AG20443 (cell line): ENCODE measurements around the gene TNIP2.
"Not testable (repeated sequence)": the region's sequence is repeated elsewhere in the genome, so short reads cannot be mapped to it uniquely, and the experiment has no call there.

Experiments
- DNase-seq: peaks from one replicate; pipeline ENCODE4 v3.0.0; 2012; ENCODE audit warnings: low spot score, mixed read lengths

Gene TNIP2

DNA sequence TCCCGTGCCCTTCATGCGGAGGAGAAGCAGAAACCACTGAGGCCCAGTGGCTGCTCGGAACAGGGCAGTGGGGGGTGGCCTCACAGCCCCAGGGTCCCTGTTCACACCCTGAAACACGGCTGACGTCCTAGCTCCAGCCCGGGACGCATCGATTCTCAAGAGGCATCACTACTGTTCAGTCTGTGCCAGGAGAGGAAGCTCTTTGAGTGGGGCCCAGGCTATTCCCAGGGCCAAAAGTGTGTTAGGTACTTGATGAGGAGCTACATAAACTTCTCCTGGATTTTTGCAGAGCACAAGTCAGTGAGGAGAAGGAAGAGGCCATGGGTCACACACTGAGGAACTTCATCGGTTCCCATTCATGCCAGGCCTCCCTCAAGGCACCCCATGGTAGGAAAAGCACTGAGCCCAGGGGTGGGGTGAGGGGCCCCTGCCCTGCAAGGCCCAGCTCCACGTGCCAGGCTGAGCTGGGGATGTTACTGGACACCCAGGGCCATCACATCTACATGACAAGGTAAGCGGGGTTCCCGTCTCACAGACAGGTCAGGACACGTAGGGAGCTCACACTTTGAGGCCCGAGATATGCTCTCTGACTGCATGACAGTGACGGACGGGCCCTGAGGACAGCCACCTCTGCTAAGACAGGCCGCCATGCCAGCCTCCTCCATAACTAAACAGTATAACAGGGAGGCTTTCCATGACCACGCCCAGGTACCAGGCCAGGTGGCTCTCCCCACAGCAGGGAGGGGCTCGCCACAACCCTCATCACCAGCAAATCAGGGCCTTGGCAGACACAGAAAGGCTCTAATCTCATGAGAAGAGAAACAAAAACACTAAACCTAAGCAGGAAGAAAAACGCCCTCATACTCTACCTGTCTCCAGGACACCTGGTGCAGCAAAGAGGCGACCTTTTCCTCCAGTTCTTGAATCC, 12.4 kb downstream of the TNIP2 start:
- DNase-seq, result peak; percentile 2

- no peak for DNase-seq
Measured at GRCh38 chr4:2742823-2743517, 13.2 kb downstream of the TNIP2 start.

DNA sequence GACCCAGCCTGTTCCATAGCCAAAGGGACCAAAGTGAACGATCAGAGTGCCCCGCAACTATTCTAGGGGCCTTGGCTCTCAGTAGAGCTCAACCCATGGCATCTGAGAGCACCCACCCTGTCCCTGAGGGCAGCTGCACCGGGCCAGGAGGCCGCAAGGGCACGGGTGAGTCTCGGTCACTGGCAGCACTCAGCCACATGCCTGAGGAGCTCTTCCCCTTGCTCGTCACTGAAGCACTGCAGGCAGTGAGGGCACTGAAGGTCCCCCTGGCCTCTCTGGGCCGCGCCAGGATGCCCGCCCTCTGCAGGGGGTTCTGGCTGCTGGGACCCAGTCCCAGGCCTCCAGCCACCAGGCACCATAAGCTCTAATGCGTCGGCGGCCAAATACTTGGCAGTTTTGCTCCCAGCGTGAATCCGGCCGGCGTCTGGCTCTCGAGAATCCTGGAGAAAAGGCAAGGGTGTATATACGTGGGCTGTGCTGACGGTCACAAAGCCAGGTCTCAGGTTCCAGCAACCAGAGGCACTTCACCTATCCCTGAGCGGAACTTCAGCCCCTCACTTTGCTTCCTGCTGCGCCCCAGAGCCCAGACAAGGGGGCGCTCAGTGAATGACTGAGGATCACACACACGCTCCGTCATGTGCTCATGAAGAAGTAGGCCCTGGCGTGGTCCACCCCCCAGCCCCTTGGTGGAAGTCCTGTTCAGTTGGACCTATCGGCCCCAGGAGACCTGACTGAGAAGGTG, 13.9 kb downstream of the TNIP2 start:
- no peak for DNase-seq

GRCh38 chr4:2741626-2742025, 14.5 kb downstream of the TNIP2 start:
- no peak for DNase-seq

- DNase-seq, result not testable (repeated sequence)
Measured at GRCh38 chr4:2738296-2738695, 17.8 kb downstream of the TNIP2 start.

DNA sequence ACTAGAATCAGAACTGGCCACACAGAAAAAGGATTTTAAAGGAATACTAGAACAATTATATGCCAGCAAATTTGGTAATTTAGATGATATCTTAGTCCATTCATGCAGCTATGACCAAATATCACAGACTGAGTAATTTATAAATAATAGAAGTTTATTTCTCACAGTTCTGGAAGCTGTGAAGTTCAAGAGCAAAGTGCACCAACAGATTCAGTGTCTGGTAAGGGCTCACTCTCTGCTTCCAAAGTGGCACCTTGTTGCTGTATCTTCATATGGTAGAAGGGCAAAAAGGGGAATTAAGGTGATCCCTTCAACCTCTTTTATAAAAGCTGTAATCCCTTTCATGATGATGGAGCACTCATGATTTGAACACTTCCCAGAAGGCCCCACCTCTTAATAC, 20.3 kb downstream of the TNIP2 start:
- no peak for DNase-seq

- DNase-seq, result no peak
Measured at GRCh38 chr4:2734612-2735011, 21.5 kb downstream of the TNIP2 start.

GRCh38 chr4:2733844-2734574, 22.1 kb downstream of the TNIP2 start:
- DNase-seq, result no peak

GRCh38 chr4:2733001-2733843, 22.9 kb downstream of the TNIP2 start:
- DNase-seq, result no peak

- DNase-seq, result no peak
Measured at GRCh38 chr4:2732526-2732925, 23.6 kb downstream of the TNIP2 start.

GRCh38 chr4:2731907-2732317, 24.2 kb downstream of the TNIP2 start:
- DNase-seq, result no peak

DNA sequence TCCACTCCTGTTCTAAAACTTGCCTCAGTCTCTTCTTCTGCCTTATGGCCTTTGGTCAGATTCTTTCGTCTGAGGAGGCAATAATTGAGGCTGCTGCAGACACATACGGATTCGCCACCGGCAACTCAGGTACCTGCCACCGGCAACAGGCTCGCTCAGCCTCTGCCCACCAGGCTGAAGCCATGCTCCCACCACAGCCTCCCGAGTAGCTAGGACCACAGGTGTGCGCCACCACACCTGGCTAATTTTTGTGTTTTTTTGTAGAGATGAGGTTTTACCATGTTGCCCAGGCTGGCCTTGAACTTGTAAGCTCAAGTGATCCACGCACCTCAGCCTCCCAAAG, 26.6 kb downstream of the TNIP2 start:
- no peak for DNase-seq

DNA sequence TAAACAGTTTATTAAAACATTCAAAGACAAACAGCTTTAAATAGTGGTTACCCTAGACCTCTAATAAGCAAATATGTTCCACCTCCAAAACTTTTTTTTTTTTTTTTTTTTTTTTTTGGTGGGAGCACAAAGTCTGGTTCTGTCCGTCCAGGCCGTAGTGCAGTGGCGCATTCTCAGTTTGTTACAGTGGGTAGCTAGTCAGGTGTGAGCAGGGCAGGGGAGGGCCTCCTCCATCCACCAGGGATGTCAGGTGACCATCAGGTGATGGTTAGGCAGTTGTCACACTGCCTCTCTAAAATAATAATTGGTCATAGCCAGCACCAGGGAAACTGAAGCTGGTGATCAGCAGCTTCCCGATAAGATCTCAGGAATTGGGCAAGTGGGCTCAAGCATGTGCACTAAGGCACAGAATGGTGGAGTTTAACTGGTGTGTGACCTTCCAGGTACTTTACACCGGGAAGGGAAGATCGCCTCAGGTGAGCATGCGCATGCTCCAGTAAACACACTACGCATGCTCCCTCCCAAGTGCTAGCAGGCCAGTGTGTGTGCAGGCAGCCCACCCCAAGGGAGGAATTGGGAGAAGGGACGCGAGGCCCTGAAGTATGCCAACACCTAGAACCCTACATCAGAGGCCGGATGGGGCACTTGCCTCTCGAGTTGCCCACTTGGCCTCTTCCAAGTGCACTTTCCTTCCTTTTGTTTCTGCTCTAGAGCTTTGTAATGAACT, 27.2 kb downstream of the TNIP2 start:
- DNase-seq, result no peak

GRCh38 chr4:2728221-2728620, 27.9 kb downstream of the TNIP2 start:
- DNase-seq, result no peak

DNA sequence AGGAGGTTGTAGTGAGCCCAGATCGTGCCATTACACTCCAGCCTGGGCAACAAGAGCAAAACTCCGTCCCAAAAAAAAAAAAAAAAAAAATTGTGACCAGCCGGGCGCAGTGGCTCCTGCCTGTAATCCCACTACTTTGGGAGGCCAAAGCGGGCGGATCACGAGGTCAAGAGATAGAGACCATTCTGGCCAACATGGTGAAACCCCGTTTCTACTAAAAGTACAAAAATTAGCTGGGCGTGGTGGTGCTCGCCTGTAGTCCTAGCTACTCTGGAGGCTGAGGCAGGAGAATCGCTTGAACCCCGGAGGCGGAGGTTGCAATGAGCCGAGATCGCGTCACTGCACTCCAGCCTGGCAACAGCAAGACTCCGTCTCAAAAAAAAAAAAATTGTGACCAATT, 29.3 kb downstream of the TNIP2 start:
- not testable (repeated sequence) for DNase-seq

GRCh38 chr4:2725380-2725779, 30.8 kb downstream of the TNIP2 start:
- no peak for DNase-seq

DNA sequence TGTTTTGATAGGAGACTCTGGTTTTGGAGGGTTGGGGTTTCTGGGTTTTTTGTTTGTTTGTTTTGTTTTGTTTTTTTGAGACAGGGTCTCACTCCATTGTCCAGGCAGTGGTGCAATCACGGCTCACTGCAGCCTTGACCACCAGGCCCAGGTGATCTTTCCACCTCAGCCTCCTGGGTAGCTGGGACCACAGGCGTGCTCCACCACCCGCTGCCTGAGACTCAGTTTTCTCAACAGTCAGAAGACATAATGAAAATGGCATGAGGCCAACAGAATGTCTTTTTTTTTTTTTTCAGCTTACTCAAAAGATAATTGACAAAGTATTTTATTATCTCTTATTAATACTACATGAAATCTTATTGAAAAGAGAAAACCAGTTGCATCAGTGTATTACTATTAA, 32.4 kb downstream of the TNIP2 start:
- no peak for DNase-seq

GRCh38 chr4:2722033-2722432, 34.1 kb downstream of the TNIP2 start:
- no peak for DNase-seq

- no peak for DNase-seq
Measured at GRCh38 chr4:2721586-2721985, 34.5 kb downstream of the TNIP2 start.

DNA sequence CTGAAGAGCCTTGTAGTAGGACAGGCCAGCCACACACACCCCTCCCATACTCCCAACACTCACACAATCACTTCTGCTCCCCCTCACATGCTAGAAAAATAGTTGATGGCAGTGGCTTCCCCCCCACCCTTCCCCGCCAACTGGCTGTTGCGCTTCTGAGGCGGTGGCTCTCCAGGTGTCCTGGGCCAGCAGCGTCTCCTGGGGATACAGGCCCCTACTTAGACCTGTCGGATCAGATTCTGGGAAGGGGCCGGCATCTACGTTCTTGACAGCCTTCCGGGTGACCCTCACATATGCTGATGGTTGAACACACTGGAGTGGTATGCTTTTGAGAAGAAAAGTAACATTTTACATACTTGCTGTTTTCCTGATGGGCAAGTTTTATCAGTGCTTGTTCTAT, 39.9 kb downstream of the TNIP2 start:
- DNase-seq, result no peak
